Rectal smooth muscle tissue (tissue), 1 donor: ENCODE data around the gene PANX1.
"Not testable (repeated sequence)": the region's sequence is repeated elsewhere in the genome, so short reads cannot be mapped to it uniquely, and the experiment has no call there.

ENCODE experiments used
- H3K27ac ChIP-seq: one replicate; pipeline ENCODE4 v1.7.0; 2013; ENCODE audit warnings: low read depth, low read length, inconsistent platforms
- H3K27me3 ChIP-seq: one replicate; pipeline ENCODE4 v1.7.0; 2013; ENCODE audit warnings: low read length; ENCODE audit not compliant: control insufficient read depth, insufficient read depth
- H3K36me3 ChIP-seq: one replicate; pipeline ENCODE4 v1.7.0; 2013; ENCODE audit warnings: low read length; ENCODE audit not compliant: control insufficient read depth, insufficient read depth
- H3K4me1 ChIP-seq: one replicate; pipeline ENCODE4 v1.7.0; 2013; ENCODE audit warnings: low read length; ENCODE audit not compliant: control insufficient read depth, insufficient read depth
- H3K4me3 ChIP-seq: one replicate; pipeline ENCODE4 v1.7.0; 2013; ENCODE audit warnings: low read length
- H3K9ac ChIP-seq: one replicate; pipeline ENCODE4 v1.7.0; 2013; ENCODE audit warnings: low read length

Gene PANX1

GRCh38 chr11:94157339-94157738 lies 28.7 kb downstream of the PANX1 start:
- not testable (repeated sequence) for H3K9ac ChIP-seq, H3K36me3 ChIP-seq, H3K4me3 ChIP-seq, H3K4me1 ChIP-seq, H3K27ac ChIP-seq, H3K27me3 ChIP-seq

DNA sequence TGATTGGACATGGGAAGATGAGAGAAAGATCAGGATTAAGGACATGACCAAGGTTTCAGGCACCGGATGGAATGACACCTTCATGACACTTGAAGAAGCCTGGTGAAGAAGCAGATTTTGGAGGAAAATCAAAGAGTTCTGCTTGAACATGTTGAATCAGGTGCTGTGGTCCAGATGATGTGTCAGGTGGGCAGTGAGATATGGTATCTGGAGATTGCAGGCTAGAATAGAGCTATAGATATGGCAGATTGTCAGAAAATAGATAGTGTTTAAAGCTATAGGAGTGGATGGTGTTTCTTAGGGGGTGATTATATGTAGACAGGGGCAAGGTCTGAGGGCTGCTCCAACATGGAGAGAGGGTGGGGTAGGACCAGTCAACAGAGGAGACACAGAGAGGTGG lies 40.2 kb downstream of the PANX1 start:
- H3K27me3 ChIP-seq, result no peaks in the 10 kb centered on the region
- no peaks in the 10 kb centered on the region for H3K4me1 ChIP-seq
- H3K9ac ChIP-seq, result no peak overlapping the region
- no peak overlapping the region for H3K27ac ChIP-seq
- no peak overlapping the region for H3K4me3 ChIP-seq
- H3K36me3 ChIP-seq, result no peaks in the 10 kb centered on the region

GRCh38 chr11:94169516-94169915 lies 40.9 kb downstream of the PANX1 start:
- Histone ChIP-seq H3K9ac (no peak overlapping the region), H3K27ac (no peak overlapping the region), H3K27me3 (no peaks in the 10 kb centered on the region), H3K4me1 (no peaks in the 10 kb centered on the region), H3K4me3 (no peak overlapping the region), H3K36me3 (no peaks in the 10 kb centered on the region)

DNA sequence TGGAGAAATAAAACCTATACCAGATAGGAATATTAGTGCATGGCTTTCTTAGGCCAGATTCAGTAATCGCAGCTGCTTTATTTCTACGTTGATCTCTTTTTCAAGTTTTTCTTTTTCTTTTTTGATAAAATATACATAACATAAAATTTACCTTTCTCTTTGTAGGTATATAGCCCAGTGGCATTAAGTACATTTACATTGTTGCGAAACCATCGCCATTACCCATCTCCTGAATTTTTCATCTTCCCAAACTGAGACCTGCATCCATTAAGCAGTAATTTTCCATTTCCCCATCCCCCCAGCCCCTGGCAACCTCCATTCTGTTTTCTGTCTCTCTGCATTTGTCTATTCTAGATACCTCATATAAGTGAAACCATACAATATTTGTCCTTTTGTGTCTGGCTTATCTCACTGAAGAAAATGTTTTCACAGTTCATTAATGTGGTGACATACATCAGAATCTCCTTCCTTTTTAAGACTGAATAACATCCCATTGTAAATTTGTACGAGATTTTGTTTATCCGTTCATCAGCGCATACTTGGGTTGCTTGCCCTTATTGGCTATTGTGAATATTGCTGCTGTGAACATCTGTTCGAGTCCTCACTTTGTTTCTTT lies 41.4 kb downstream of the PANX1 start:
- H3K9ac ChIP-seq, result no peak overlapping the region
- H3K27me3 ChIP-seq, result no peaks in the 10 kb centered on the region
- H3K4me1 ChIP-seq, result no peaks in the 10 kb centered on the region
- no peak overlapping the region for H3K27ac ChIP-seq
- H3K36me3 ChIP-seq, result no peaks in the 10 kb centered on the region
- H3K4me3 ChIP-seq, result no peak overlapping the region

DNA sequence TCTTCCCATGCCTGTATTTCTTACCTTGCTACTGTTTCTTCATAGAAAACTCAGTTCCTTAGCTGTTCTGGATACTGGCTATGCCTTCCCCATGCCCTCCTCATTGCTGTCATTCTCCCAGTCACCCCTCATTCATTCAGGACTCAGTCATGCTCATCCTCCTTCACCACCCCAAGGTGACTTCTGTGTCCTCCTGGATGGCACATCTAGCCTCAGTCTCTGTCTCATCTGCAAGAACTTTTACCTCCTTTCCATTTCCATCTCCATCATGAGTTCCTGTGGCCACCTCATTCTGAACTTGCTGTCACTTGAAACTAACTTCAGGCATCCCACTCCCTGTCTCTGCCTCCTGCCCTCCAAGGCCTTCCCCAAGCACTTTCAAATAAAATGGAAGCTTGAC lies 42.3 kb downstream of the PANX1 start:
- Histone ChIP-seq H3K4me1 (no peaks in the 10 kb centered on the region), H3K4me3 (no peak overlapping the region), H3K9ac (no peak overlapping the region), H3K36me3 (no peaks in the 10 kb centered on the region), H3K27me3 (no peaks in the 10 kb centered on the region), H3K27ac (no peak overlapping the region)

DNA sequence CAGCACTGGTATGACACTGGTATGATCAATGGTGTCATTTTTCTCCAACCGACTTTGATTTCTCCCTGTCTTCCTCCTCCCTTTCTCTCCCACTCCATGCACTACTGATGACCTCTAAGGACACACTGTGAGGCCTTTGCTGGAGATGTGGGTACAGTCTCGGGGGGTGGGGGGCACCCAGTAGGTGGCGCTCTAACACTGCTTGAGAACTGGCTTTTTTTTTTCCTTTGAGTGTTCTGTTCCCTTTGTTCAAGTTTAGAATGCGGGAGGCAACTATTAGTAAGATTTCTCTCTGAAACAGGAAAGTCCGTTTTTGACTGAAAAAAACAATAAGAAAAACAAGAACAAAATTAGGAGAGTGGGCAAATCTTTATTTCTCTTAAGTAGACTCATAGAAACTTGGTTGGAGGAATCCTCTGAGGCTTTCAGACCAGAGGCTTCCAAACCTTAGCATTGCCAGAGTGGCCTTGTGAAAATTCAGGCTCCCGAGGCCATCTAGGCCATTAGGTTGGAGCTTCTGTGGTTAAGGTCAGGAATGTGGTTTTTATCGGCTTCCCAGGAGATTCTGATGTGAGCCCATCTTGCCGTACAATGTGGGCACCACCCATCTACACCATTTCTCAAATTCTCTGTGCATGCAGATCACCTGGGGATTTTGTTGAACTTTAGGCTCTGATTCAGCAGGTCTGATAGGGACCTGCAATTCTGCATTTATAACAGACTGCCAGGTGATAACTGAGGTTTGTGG lies 43.2 kb downstream of the PANX1 start:
- H3K36me3 ChIP-seq, result no peaks in the 10 kb centered on the region
- H3K4me1 ChIP-seq, result no peaks in the 10 kb centered on the region
- H3K27ac ChIP-seq, result no peak overlapping the region
- no peaks in the 10 kb centered on the region for H3K27me3 ChIP-seq
- no peak overlapping the region for H3K9ac ChIP-seq
- no peak overlapping the region for H3K4me3 ChIP-seq

- Histone ChIP-seq H3K4me1 (no peaks in the 10 kb centered on the region), H3K36me3 (peaks cover 4% of the 10 kb centered on the region), H3K4me3 (no peak overlapping the region), H3K27ac (no peak overlapping the region), H3K9ac (no peak overlapping the region), H3K27me3 (no peaks in the 10 kb centered on the region)
These were observed 46.9 kb downstream of the PANX1 start for GRCh38 chr11:94175535-94175934.

DNA sequence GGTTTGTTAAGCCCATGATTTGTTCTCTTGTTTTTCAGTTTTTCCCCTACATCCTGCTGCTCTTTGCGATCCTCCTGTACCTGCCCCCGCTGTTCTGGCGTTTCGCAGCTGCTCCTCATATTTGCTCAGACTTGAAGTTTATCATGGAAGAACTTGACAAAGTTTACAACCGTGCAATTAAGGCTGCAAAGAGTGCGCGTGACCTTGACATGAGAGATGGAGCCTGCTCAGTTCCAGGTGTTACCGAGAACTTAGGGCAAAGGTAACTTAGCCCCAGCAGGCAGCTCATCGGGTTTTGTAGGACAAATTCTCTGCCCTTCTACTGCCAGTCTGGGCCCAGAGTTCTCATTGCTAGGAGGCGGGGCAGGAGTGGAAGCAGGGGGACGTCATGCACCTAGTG lies 49.7 kb downstream of the PANX1 start:
- Histone ChIP-seq H3K4me3 (no peak overlapping the region), H3K36me3 (peaks cover 4% of the 10 kb centered on the region), H3K27me3 (no peaks in the 10 kb centered on the region), H3K27ac (no peak overlapping the region), H3K4me1 (no peaks in the 10 kb centered on the region), H3K9ac (no peak overlapping the region)

GRCh38 chr11:94179696-94180095 lies 51.1 kb downstream of the PANX1 start:
- Histone ChIP-seq H3K9ac (no peak overlapping the region), H3K4me3 (no peak overlapping the region), H3K27ac (no peak overlapping the region), H3K27me3 (no peaks in the 10 kb centered on the region), H3K36me3 (peaks cover 4% of the 10 kb centered on the region), H3K4me1 (no peaks in the 10 kb centered on the region)

GRCh38 chr11:94181526-94181925 lies 52.9 kb downstream of the PANX1 start:
- no peaks in the 10 kb centered on the region for H3K27me3 ChIP-seq
- peaks cover 4% of the 10 kb centered on the region for H3K36me3 ChIP-seq
- H3K9ac ChIP-seq, result no peak overlapping the region
- peaks cover 2% of the 10 kb centered on the region for H3K4me1 ChIP-seq
- H3K4me3 ChIP-seq, result no peak overlapping the region
- H3K27ac ChIP-seq, result no peak overlapping the region

GRCh38 chr11:94181943-94182342 lies 53.3 kb downstream of the PANX1 start:
- H3K36me3 ChIP-seq, result peaks cover 4% of the 10 kb centered on the region
- H3K27ac ChIP-seq, result no peak overlapping the region
- H3K27me3 ChIP-seq, result no peaks in the 10 kb centered on the region
- peaks cover 2% of the 10 kb centered on the region for H3K4me1 ChIP-seq
- H3K4me3 ChIP-seq, result no peak overlapping the region
- no peak overlapping the region for H3K9ac ChIP-seq

DNA sequence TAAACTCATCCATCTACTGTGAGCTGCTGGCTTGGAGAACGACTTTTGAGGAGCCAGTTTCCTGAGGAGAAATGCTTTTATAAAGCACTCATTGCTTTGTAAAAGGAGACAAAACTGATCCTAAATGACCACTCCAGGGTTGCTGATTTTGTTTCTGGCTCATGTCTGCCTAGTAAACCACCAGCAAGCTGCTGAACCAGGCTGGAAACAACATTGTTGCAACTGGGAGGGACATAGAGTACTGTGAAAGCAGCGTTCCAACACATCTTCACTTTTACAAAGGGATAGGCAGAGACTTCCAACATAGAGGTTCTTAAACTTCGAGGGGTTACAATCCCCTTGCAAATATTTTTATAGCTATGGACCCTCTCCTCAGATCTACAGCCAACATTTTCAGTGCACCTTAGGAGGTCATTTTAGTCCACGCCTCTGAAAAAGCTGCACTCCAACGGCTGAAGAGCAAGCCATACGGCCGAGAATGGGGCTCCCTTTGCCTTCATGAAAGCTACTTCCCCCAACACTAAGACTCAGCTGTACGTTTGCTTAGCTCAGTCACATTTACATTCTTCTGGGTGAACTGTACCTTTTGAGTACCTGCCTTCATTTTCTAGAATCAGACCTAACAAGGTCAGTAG lies 54.7 kb downstream of the PANX1 start:
- H3K9ac ChIP-seq, result no peak overlapping the region
- H3K27ac ChIP-seq, result no peak overlapping the region
- no peaks in the 10 kb centered on the region for H3K27me3 ChIP-seq
- no peak overlapping the region for H3K4me3 ChIP-seq
- H3K36me3 ChIP-seq, result peaks cover 4% of the 10 kb centered on the region
- H3K4me1 ChIP-seq, result peaks cover 2% of the 10 kb centered on the region

GRCh38 chr11:94183886-94184264 lies 55.2 kb downstream of the PANX1 start:
- Histone ChIP-seq H3K9ac (no peak overlapping the region), H3K27me3 (no peaks in the 10 kb centered on the region), H3K4me1 (peaks cover 2% of the 10 kb centered on the region), H3K27ac (no peak overlapping the region), H3K4me3 (no peak overlapping the region), H3K36me3 (peaks cover 4% of the 10 kb centered on the region)
